ENCODE results near the gene C4orf46.

C4orf46 gene

DNA sequence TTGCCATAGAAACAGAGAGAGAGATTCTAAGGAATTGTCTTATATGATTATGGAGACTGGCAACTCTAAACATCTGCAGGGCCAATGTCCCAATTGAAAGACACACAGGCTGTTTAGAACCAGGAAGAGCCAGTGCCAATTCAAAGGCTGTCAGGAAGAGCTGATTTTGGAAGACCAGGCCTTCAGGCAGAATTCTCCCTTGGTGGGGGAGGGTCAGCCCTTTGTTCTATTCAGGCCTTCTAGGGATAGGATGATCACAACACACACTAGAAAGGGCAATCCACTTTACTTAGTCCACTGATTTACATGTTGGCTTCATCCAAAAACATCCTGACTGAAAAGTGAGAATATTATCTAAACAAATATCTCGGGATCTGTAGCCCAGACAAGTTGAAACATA lies 15.2 kb downstream of the C4orf46 start:
- no peak for DNase-seq (ENCODE audit: low read depth in 3 of 3, low spot score in 1 of 3)

DNA sequence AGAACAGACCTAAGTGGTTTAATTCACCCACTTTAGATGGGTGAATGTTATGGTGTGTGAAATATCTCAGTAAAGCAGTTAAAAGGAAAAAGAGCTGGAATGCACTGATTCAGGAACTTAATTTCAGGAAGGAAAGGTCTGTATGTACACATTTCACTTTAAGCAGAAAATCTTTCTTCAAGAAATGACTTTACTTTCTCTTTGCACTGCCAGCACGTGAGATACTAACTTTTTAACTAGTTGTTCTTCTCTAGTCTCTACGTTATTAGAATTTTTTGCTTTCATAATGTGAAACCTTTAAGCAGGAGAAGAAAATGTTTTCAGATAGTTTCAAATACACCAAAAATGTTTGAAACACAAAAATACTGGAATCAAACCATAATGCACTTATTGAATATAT lies 18.8 kb downstream of the C4orf46 start:
- DNase-seq (ENCODE audit: low read depth in 3 of 3, low spot score in 1 of 3) = no peak

DNA sequence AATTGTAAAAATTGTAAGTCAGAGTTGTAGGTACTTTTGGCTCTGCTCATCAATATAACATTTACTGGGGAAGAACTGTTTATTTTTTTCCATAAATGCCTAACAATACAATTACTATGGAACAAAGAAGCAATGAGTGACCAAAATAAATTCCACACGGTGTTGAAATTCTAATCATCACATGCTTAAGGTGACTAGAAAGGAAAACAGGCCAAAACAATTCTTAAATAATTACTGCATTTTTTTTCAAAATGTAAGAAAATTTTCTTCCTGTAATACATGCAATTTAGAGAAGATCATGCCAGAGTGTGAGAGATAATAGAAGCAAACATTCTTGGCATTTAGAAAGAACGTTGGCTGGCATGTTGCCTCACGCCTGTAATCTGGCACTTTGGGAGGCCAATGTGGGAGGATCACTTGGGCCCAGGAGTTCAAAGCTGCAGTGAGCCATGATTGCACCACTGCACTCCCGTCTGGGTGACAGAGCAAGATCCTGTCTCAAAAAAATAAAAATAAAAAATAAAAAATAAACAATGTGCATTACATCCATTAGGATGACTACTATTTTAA lies 22.5 kb downstream of the C4orf46 start:
- no peak for DNase-seq (ENCODE audit: low read depth in 3 of 3, low spot score in 1 of 3)

DNA sequence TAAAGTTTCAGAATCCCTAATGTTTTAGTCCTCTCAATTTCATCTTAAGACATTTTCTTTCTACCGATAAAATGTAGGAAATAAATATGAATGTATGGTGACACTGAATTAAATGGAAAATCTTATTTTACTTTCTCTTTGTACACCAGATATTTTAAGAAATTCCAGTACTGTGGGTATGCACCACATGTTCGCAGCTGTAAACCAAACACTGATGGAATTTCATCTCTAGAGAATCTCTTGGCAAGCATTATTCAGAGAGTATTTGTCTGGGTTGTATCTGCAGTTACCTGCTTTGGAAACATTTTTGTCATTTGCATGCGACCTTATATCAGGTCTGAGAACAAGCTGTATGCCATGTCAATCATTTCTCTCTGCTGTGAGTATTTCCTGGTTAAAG lies 26.9 kb downstream of the C4orf46 start:
- DNase-seq (ENCODE audit: low read depth in 3 of 3, low spot score in 1 of 3) = no peak

DNA sequence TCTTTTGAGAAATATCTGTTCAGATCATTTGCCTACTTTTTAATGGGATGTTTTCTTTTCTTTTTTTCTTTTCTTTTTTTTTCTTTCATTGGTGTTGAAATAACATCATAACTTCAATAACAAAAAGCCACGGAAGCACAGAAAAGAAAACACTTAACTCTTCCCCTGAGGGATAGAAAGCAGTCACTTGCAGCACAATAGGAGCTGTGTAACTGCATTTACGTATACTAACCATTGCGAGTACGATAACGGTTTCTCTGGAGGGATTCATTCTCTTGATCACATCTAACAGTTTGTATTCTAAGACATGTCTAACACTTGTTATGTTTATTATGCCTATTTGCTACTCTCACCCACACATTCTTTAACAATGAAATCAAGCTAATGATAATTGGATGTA lies 27.3 kb downstream of the C4orf46 start:
- no peak for DNase-seq (ENCODE audit: low read depth in 3 of 3, low spot score in 1 of 3)

DNA sequence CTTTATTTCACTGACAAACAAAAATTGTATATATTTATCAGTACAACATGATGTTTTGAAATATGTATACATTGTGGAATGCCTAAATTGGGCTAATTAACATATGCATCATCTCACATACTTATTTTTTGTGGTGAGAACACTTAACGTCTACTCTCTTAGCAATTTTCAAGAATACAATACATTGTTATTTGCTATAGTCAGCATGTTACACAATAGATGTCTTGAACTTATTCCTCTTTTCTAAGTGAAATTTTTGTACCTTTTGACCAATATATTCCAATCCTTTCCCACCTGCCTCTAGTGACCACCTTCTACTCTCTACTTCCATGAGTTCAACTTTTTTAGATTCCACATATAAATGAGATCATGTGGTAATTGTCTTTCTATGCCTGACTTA lies 35.1 kb downstream of the C4orf46 start:
- no peak for DNase-seq (ENCODE audit: low read depth in 3 of 3, low spot score in 1 of 3)

DNA sequence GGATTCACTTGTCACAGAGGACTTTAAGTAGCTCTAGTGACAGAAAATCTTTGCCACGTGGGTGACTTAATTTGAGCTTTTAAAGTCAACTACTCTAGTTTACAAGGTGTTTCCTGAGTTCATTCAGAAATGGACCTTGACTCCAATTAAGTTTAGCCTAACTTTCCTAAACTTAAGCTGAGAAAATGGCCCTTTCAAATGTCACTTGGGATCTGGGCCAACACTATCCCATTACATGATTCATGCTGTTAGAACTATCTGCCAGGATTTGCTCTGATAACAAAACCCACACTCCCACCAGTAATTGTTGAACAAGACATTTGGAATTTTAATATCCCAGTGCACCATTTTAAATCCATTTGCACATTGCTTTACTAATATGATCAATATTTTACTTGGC lies 40.8 kb downstream of the C4orf46 start:
- no peak for DNase-seq (ENCODE audit: low read depth in 3 of 3, low spot score in 1 of 3)

DNA sequence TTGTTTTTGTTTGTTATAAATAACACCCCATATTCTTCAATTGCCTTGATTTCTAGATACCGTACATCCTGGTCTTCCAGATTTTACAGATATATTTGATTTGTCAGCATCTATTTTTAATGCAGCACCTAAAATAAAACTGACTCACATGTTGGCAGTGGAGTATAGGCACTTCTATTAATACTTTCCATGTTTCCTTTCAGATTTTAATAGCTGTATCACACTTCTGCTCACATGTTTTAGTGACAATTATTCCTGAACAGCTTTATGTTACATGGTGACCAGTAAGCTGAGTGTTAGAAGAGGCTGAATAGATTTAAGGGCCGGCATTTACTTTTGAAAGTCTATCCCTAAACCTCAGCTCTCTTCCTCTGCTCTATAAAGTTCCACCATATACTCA lies 46.1 kb downstream of the C4orf46 start:
- no peak for DNase-seq (ENCODE audit: low read depth in 3 of 3, low spot score in 1 of 3)

DNA sequence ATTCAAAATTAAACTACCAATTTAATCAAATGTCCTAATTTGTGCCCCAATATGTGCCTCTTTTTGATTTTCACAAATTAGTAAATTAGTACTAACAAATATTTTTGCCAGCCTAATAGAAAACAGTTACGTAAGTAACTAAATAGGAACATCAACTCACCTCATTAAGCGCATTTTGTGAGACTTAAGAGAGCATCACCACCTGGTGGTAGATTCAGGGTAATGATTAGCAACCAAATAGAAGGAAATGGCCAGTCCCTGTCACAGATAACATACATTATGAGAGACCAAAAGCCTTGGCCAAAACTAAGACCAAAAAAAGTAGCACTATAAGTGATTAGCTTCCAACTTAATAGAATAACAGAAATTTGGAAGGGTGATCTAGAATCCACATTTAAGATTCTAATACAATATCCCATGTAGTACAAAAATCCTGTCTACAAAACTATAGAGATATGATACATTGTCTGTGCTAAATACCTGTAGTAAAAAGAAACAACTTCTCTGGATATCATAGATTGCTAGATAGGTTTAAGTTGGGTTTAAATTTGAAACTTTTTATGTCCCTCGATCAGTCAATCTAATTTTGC lies 46.7 kb downstream of the C4orf46 start:
- DNase-seq (ENCODE audit: low read depth in 3 of 3, low spot score in 1 of 3) = no peak

DNA sequence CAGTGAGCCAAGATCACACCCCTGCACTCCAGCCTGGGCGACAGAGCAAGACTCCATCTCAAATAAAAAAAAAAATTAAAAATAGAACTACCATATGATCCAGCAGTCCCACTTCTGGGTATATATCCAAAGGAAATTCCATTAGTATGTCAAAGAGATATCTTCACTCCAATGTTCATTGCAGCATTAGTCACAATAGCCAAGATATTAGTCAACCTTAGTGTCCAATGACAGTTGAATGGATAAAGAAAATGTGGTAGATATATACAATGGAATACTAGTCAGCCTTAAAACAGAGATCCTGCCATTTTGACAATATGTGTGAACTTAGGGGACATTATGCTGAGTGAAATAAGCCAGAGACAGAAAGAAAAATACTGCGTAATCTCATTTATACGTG lies 49.4 kb downstream of the C4orf46 start:
- no peak for DNase-seq (ENCODE audit: low read depth in 3 of 3, low spot score in 1 of 3)

DNA sequence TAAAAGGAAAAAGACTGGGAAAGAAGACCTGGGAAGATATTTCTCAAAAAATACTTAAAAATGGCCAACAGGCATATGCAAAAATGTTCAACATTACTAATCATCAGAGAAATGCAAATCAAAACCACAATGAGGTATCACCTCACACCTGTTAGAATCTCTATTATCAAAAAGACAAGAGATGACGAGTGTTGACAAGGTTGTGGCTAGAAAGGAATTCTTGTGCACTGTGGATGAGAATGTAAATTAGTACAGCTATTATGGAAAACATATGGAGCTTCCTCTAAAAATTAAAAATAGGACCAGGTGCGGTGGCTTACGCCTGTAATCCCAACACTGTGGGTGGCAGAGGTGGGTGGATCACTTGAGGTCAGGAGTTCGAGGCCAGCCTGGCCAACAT lies 50.0 kb downstream of the C4orf46 start:
- no peak for DNase-seq (ENCODE audit: low read depth in 3 of 3, low spot score in 1 of 3)

DNA sequence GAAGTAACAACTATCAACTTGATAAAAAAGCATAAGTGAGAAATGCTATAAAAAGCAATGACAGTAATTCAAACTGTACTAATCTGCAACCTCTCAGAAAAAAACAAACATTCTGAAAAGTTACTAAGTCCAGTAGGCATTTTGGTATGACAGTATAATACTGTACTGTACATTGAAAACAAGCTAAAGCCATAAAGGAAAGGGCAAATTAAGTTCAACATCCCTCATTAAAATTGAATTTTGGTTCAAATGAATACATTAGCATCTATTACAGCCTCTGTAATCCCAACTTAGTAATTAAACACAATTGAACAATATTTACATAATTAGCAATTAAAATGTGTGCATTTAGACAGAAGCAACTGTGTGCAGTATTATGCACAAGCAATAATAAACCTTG lies 53.7 kb downstream of the C4orf46 start:
- no peak for DNase-seq (ENCODE audit: low read depth in 3 of 3, low spot score in 1 of 3)

Data from stimulated activated CD4-positive, alpha-beta T cell treated with anti-CD3 and anti-CD28 coated beads, TNF-alpha, amount 100 ng/mL, for 1 hour (primary cell).